MM.1S (cell line): ENCODE measurements around the gene SGCD.

Source experiments
- CTCF ChIP-seq: fragments of 300-600 bp; sonication (generic); IDR thresholded peaks from 2 replicates; pipeline ENCODE4 v1.5.1; 2016; ENCODE audit warnings: antibody characterized with exemption, low read length, mixed read lengths
- EZH2phosphoT487 ChIP-seq: fragments of 300-600 bp; sonication (generic); IDR thresholded peaks from 2 replicates; pipeline ENCODE4 v1.6.1; 2018; ENCODE audit warnings: antibody characterized with exemption, low read length

GRCh38 chr5:156778752-156779151 is 451.8 kb downstream of the SGCD start:
- TF ChIP-seq CTCF (no peak), EZH2phosphoT487 (no peak)
